Trophoblast cell (in vitro differentiated cells and primary cell): ENCODE results near the gene CMTM4.

ENCODE experiments used
- DNase-seq, 2 donors: peaks; one replicate each; pipeline ENCODE4 v3.0.0-alpha.2; 2016
- H2AFZ ChIP-seq: 2 replicates; pipeline ENCODE4 v1.6.1; 2013; ENCODE audit warnings: low read length, moderate library complexity, mild to moderate bottlenecking; ENCODE audit not compliant: insufficient read depth, poor library complexity
- H2AK5ac ChIP-seq: 2 replicates; pipeline ENCODE4 v1.6.1; 2013; ENCODE audit warnings: mild to moderate bottlenecking, low read length
- H2BK120ac ChIP-seq: 2 replicates; pipeline ENCODE4 v1.6.1; 2013; ENCODE audit warnings: low read length, mild to moderate bottlenecking, moderate library complexity; ENCODE audit not compliant: insufficient read depth, poor library complexity
- H2BK12ac ChIP-seq: 2 replicates; pipeline ENCODE4 v1.6.1; 2013; ENCODE audit warnings: mild to moderate bottlenecking, low read length, moderate library complexity
- H2BK5ac ChIP-seq: 2 replicates; pipeline ENCODE4 v1.6.1; 2013; ENCODE audit warnings: low read length, low read depth, moderate library complexity, mild to moderate bottlenecking; ENCODE audit not compliant: poor library complexity
- H3K14ac ChIP-seq: 2 replicates; pipeline ENCODE4 v1.6.1; 2013; ENCODE audit warnings: mild to moderate bottlenecking, low read length
- H3K18ac ChIP-seq: 2 replicates; pipeline ENCODE4 v1.6.1; 2013; ENCODE audit warnings: mild to moderate bottlenecking, low read length
- H3K23ac ChIP-seq: 2 replicates; pipeline ENCODE4 v1.6.1; 2013; ENCODE audit warnings: low read length
- H3K27ac ChIP-seq: 2 replicates; pipeline ENCODE4 v1.5.1; 2013; ENCODE audit warnings: low read depth, mild to moderate bottlenecking, inconsistent platforms, low read length, moderate library complexity
- H3K27me3 ChIP-seq: 2 replicates; pipeline ENCODE4 v1.6.1; 2013; ENCODE audit warnings: inconsistent platforms, mild to moderate bottlenecking, low read length, moderate library complexity; ENCODE audit not compliant: insufficient read depth
- H3K36me3 ChIP-seq, 2 experiments: 1 replicate in 1 of 2; 2 replicates in 1 of 2; pipeline ENCODE4 v1.6.1; 2013; ENCODE audit warnings: low read length in 2 of 2, mild to moderate bottlenecking in 2 of 2, moderate library complexity in 1 of 2; ENCODE audit not compliant: insufficient read depth in 2 of 2, control insufficient read depth in 1 of 2
- H3K4ac ChIP-seq: 2 replicates; pipeline ENCODE4 v1.6.1; 2013; ENCODE audit warnings: low read depth, mild to moderate bottlenecking, low read length, moderate library complexity
- H3K4me1 ChIP-seq, 2 experiments: 1 replicate in 1 of 2; 2 replicates in 1 of 2; pipeline ENCODE4 v1.6.1; 2013; ENCODE audit warnings: low read length in 2 of 2, mild to moderate bottlenecking in 2 of 2, moderate library complexity in 1 of 2; ENCODE audit not compliant: insufficient read depth in 2 of 2, control insufficient read depth in 1 of 2
- H3K4me2 ChIP-seq: 2 replicates; pipeline ENCODE4 v1.6.1; 2013; ENCODE audit warnings: inconsistent platforms, mild to moderate bottlenecking, low read length, moderate library complexity
- H3K4me3 ChIP-seq: 2 replicates; pipeline ENCODE4 v1.5.1; 2013; ENCODE audit warnings: mild to moderate bottlenecking, low read depth, low read length, inconsistent platforms
- H3K79me1 ChIP-seq: one replicate; pipeline ENCODE4 v1.6.1; 2013; ENCODE audit warnings: low read length
- H3K79me2 ChIP-seq: 2 replicates; pipeline ENCODE4 v1.6.1; 2013; ENCODE audit warnings: low read length, mild to moderate bottlenecking; ENCODE audit not compliant: control insufficient read depth, insufficient read depth, poor library complexity
- H3K9ac ChIP-seq: 2 replicates; pipeline ENCODE4 v1.6.1; 2013; ENCODE audit warnings: mild to moderate bottlenecking, low read length
- H3K9me3 ChIP-seq: 2 replicates; pipeline ENCODE4 v1.6.1; 2013; ENCODE audit warnings: low read depth, mild to moderate bottlenecking, control low read depth, inconsistent platforms, low read length; ENCODE audit not compliant: insufficient read depth
- H4K12ac ChIP-seq: 2 replicates; pipeline ENCODE4 v1.6.1; 2013; ENCODE audit warnings: low read depth, mild to moderate bottlenecking, low read length, moderate library complexity
- H4K8ac ChIP-seq: 2 replicates; pipeline ENCODE4 v1.6.1; 2013; ENCODE audit warnings: low read depth, mild to moderate bottlenecking, low read length, moderate library complexity
- H4K91ac ChIP-seq: one replicate; pipeline ENCODE4 v1.6.1; 2013; ENCODE audit warnings: low read depth, mild to moderate bottlenecking, low read length, moderate library complexity
- WGBS: extraction: QIAGEN DNeasy Blood & Tissue Kit; methylation state at CpG from one replicate; pipeline ENCODE4 v1.1.7; 2013; ENCODE audit warnings: missing lambda C conversion rate; ENCODE audit not compliant: insufficient read length, insufficient coverage; ENCODE audit errors: extremely low coverage; 5-methylcytosine and 5-hydroxymethylcytosine counted together

CMTM4 gene

DNA sequence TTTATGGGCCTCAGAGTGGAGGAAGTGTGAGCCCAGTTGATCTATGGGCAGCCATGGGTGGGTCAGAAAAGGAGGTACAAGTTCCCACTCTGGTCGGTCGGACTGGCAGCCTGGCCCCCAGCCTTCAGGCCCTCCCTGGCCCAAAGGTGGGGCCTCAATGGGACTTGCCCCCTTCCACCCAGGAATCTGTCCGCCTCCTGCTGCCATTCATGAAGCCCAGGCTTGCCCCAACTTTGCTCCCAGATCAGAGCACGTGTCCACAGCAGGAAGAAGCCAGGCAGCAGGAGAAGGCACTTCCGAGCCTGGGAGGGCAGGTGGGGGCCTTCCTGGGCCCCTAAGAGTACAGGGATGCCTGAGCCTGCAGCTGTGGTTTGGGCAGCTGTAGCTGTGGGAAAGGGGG lies 95.1 kb downstream of the CMTM4 start:
- H2AFZ ChIP-seq, result no peak overlapping the region
- H3K9ac ChIP-seq, result no peak overlapping the region
- no peak overlapping the region for H4K91ac ChIP-seq
- no peak for DNase-seq
- H4K12ac ChIP-seq, result no peak overlapping the region
- H3K27me3 ChIP-seq, result no peaks in the 10 kb centered on the region
- H3K9me3 ChIP-seq, result no peaks in the 10 kb centered on the region
- no peak overlapping the region for H2BK120ac ChIP-seq
- no peak overlapping the region for H3K27ac ChIP-seq
- no peak overlapping the region for H3K4me3 ChIP-seq
- H3K36me3 ChIP-seq, result peaks cover 0 to 6% of the 10 kb centered on the region in 2 experiments
- no peak overlapping the region for H3K23ac ChIP-seq
- no peak overlapping the region for H3K14ac ChIP-seq
- peaks cover 13% of the 10 kb centered on the region in 2 experiments for H3K4me1 ChIP-seq
- no peak overlapping the region for H3K4me2 ChIP-seq
- no peak overlapping the region for H3K4ac ChIP-seq
- H3K18ac ChIP-seq, result no peak overlapping the region
- peaks cover 12% of the 10 kb centered on the region for H3K79me2 ChIP-seq
- WGBS, result no CpG with 5 or more reads among the region's 5 CpGs
- peaks cover 19% of the 10 kb centered on the region for H3K79me1 ChIP-seq
- H2BK12ac ChIP-seq, result no peak overlapping the region
- H2BK5ac ChIP-seq, result no peak overlapping the region
- H4K8ac ChIP-seq, result no peak overlapping the region
- H2AK5ac ChIP-seq, result no peak overlapping the region

DNA sequence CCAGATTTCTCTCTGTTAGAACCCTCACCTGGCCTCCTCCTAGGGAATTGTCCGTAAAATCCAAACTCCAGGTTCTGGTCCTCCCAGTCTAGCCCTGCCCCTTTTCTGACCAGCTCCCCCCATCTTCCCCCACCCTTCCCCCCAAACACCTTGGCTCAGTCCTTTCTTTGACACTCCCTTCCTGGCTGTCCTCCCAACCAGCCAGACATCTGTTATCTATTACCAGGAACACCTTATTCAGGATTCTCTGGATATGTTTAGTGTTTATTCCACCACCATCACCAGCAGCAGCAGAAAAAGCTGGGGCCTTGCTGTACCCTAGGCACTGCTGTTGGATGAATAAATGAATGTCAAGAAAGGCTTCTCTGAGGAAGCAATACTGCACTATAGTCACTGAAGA lies 96.1 kb downstream of the CMTM4 start:
- Histone ChIP-seq H3K4ac (no peak overlapping the region), H3K27ac (no peak overlapping the region), H4K91ac (no peak overlapping the region), H3K36me3 (no peaks in the 10 kb centered on the region), H3K4me2 (no peak overlapping the region), H3K14ac (no peak overlapping the region), H3K23ac (no peak overlapping the region), H4K8ac (no peak overlapping the region), H2AK5ac (no peak overlapping the region), H2BK120ac (no peak overlapping the region), H2BK5ac (no peak overlapping the region), H3K27me3 (no peaks in the 10 kb centered on the region), H3K9me3 (no peaks in the 10 kb centered on the region), H2AFZ (no peak overlapping the region), H4K12ac (no peak overlapping the region), H3K4me1 (peaks cover 3 to 4% of the 10 kb centered on the region in 2 experiments), H2BK12ac (no peak overlapping the region), H3K18ac (no peak overlapping the region), H3K9ac (no peak overlapping the region), H3K79me2 (peaks cover 4% of the 10 kb centered on the region), H3K79me1 (peaks cover 14% of the 10 kb centered on the region), H3K4me3 (no peak overlapping the region)
- DNase-seq, result no peak
- no CpG with 5 or more reads among the region's 1 CpG for WGBS

DNA sequence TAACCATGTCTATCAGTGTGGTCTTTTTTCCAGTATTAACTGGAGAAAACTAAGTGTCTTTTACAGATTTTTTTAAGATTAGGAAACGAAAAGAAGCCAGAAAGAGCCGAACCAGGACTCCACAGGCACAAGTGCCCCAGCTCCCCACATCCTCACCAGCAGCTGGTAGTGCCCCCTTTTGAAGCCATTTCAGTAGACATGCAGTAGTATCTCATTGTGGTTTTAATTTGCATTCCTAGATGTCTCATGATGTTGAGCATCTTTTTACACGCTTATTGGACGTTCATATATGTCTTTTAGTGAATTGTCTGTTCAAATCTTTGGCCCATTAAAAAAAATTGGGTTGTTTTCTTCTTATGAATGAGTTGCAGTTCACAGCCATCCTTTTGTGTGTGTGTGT lies 96.8 kb downstream of the CMTM4 start:
- Histone ChIP-seq H4K91ac (no peak overlapping the region), H3K14ac (no peak overlapping the region), H3K79me1 (peaks cover 9% of the 10 kb centered on the region), H4K8ac (no peak overlapping the region), H3K27me3 (no peaks in the 10 kb centered on the region), H3K23ac (no peak overlapping the region), H2AK5ac (no peak overlapping the region), H3K79me2 (no peaks in the 10 kb centered on the region), H3K9me3 (no peaks in the 10 kb centered on the region), H2BK120ac (no peak overlapping the region), H3K9ac (no peak overlapping the region), H3K4me1 (peaks cover 3 to 4% of the 10 kb centered on the region in 2 experiments), H3K4ac (no peak overlapping the region), H3K36me3 (no peaks in the 10 kb centered on the region), H3K18ac (no peak overlapping the region), H3K27ac (no peak overlapping the region), H3K4me2 (no peak overlapping the region), H2BK5ac (no peak overlapping the region), H3K4me3 (no peak overlapping the region), H2BK12ac (no peak overlapping the region), H2AFZ (no peak overlapping the region), H4K12ac (no peak overlapping the region)
- no peak for DNase-seq
- WGBS, result no CpG with 5 or more reads among the region's 4 CpGs

DNA sequence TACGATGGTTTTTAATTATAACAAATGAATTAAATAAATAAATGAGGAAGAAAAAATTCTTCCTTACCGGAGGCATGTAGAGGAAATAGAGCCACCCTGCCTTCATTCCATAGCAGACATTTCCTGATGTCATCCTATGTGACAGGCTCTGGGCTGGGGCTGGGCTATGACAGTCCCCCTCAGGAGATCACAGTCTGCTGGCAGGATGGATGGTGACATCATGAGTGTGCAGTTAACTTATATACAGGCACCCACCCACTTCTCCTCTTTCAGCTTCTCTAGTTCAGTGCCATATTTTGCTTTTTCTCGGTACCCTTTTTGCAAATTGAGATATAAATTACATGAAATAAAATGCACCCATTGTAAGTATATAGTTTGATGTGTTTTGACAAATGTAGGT lies 98.4 kb downstream of the CMTM4 start:
- Histone ChIP-seq H3K27ac (no peak overlapping the region), H4K91ac (no peak overlapping the region), H2AK5ac (no peak overlapping the region), H3K4me2 (no peak overlapping the region), H4K12ac (no peak overlapping the region), H2BK120ac (no peak overlapping the region), H3K4me3 (no peak overlapping the region), H3K14ac (no peak overlapping the region), H3K36me3 (no peaks in the 10 kb centered on the region), H3K9me3 (no peaks in the 10 kb centered on the region), H3K79me1 (no peaks in the 10 kb centered on the region), H3K4ac (no peak overlapping the region), H2AFZ (no peak overlapping the region), H2BK5ac (no peak overlapping the region), H3K79me2 (no peaks in the 10 kb centered on the region), H4K8ac (no peak overlapping the region), H3K23ac (no peak overlapping the region), H3K18ac (no peak overlapping the region), H2BK12ac (no peak overlapping the region), H3K27me3 (no peaks in the 10 kb centered on the region), H3K4me1 (no peaks in the 10 kb centered on the region), H3K9ac (no peak overlapping the region)
- no CpG with 5 or more reads among the region's 3 CpGs for WGBS
- peak in 1 of 2 donors; percentile 62 for DNase-seq
